G401.6 (cell line): Measurements from ENCODE around the gene KLF6.
"Not testable (repeated sequence)": the region's sequence is repeated elsewhere in the genome, so short reads cannot be mapped to it uniquely, and the experiment has no call there.

Experiments used
- FAIRE-seq: peaks from 2 replicates; lab custom pipeline; 2012; peaks lifted over from hg19 to GRCh38; lab: Jason Lieb, UNC

The KLF6 gene

DNA sequence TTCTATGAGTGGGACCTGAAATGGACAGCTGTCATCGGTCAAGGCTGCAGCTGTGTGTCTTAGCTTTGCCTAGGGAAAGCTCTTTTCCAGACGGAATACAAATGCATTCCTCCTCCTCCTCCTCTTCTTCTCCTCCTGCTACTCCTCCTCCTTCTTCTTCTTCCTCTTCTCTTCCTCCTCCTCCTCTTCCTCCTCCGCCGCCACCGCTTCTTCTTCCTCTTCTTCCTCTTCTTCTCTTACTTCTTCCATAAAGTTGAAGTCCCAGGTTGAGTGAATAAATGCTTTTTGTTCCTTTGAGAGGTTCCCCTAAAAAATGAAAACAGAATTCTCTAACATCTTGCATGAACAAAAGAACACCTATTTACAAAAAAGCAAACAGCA, 28.7 kb downstream of the KLF6 start:
- no peak for FAIRE-seq

DNA sequence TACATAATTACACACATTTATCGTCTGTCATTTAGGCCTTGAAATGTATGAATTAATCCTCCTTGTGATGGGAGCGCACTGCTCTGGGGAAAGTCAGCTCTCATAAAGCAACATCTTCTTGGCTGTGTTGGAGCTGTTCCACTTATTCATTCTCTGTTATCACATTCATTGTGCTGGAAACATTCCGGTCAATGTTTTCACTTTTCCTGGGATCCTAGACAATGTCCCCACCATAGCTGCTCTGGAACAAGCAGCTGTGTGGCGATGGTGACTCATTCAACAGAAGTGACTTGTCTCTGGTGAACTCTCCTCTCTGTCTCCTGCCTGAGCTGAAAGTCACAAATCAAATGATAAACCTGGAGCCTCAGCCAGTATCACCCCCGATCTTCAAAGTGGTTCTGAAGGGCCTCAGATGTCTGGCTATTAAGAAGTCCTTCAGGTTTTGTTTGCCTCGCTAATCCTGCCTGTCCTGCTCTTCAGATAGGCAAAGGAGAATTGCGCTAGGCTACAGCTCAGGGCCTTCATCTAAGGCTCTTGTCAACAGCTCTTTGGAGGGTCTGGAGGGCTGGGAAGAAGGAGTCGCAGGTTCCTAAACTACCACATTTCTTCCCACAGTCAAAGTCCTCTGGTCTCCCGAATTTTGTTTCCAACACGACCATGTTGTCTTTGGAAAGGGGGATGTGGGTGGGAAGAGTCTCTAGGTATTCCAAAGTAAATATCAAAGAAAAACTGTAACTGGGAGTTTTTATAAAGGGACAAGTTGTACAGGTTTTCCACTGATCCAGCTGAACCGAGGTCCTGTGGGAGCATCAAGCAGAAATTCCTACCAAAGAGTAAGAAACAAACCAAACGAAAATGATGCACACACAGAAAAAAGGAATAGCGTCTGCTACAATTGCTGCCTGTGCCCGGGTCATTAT, 29.3 kb downstream of the KLF6 start:
- no peak for FAIRE-seq

GRCh38 chr10:3754727-3755439, 30.1 kb downstream of the KLF6 start:
- no peak for FAIRE-seq

GRCh38 chr10:3750854-3751253, 34.2 kb downstream of the KLF6 start:
- FAIRE-seq = no peak

- no peak for FAIRE-seq
These were observed 34.8 kb downstream of the KLF6 start for GRCh38 chr10:3750006-3750816.

DNA sequence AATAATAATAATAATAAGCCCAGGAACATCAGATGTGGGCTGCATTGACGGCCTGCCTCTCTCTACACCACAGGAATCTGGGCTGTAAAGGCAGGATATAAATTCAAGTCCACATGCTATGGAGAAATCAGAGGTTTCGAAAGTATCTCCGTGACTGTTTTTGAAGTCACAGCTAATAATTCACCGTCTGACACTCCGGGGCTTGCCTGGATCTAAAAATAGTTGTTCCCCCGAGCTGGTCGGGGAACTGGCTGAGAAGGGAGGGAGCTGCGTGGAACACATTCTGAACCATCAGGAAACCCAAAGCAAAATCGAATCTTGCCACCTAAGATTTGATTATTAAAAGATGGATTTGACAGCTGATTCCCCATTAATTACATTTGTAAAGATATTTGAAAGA, 35.4 kb downstream of the KLF6 start:
- FAIRE-seq = no peak

GRCh38 chr10:3749011-3749410, 36.0 kb downstream of the KLF6 start:
- FAIRE-seq = no peak

DNA sequence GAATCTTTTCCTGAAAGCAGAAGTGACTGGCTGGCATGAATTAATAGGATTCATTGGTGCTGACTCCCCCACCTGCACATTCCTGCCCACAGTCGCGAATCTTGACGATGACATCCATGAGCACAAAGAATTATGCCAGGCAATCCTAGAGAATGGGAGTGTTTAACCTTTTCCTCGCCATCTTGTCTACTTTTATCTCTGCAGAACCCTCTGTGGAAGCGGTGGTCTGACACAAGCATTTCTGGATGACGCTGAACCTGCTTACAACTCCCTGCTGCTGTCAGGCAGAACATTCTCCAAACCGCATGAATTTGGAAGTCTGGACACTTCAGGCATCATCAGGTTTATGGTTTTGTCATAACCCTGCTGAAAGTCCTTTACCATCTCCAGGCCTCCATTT, 36.5 kb downstream of the KLF6 start:
- FAIRE-seq = no peak

- no peak for FAIRE-seq
These were observed 37.0 kb downstream of the KLF6 start for GRCh38 chr10:3747984-3748383.

DNA sequence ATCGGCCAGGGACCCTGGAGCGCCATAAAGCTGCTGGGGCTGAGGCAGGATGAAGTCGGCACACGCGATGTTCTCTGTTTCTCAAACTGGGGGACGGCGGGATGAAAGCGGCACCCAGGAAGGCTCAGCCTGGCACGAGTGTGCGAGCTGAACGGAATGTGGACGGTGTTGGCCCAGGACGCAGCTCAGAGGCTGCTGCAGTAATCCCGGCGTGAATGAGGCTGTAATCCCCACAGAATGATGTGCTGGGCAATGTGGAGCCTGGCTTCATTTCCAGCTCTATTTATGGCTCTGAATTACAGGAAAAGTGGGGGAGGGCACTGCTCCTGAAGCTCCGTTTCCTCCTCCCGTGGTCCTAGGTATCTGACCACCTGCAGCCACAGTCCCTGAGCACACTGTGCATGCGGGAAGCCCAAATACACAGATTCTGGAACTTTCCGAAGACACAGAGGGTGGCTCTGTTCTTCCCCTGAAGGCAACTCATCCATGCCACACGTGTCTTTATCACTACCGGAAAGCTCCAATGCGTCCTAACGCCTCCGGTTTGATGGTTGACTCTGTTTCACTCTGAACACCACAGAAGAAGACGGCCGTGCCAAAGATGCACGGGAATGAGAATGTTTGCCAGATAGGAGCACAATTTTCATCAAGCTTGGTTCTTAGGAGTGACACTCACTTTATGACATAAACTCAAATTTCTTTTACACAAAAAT, 37.6 kb downstream of the KLF6 start:
- FAIRE-seq = no peak

GRCh38 chr10:3746634-3747033, 38.4 kb downstream of the KLF6 start:
- no peak for FAIRE-seq

DNA sequence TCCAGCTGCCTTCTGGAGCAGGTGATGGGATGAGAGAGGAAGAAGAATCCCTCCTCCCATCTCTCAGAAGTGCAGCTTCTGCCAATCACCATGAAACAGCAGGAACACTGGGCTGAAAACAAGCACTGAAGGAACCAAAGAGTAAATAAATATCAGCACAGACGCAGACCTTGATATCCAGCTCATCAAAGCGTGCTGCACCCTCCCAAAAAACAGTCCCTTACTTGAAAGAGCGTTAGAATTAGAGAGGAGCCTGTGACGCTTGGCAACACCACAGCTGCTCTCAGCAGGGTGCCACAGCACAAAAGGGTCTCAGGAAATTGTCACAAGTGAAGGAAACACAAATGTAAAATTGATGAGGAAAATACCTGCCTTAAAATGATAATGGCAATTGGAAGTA, 39.5 kb downstream of the KLF6 start:
- no peak for FAIRE-seq

DNA sequence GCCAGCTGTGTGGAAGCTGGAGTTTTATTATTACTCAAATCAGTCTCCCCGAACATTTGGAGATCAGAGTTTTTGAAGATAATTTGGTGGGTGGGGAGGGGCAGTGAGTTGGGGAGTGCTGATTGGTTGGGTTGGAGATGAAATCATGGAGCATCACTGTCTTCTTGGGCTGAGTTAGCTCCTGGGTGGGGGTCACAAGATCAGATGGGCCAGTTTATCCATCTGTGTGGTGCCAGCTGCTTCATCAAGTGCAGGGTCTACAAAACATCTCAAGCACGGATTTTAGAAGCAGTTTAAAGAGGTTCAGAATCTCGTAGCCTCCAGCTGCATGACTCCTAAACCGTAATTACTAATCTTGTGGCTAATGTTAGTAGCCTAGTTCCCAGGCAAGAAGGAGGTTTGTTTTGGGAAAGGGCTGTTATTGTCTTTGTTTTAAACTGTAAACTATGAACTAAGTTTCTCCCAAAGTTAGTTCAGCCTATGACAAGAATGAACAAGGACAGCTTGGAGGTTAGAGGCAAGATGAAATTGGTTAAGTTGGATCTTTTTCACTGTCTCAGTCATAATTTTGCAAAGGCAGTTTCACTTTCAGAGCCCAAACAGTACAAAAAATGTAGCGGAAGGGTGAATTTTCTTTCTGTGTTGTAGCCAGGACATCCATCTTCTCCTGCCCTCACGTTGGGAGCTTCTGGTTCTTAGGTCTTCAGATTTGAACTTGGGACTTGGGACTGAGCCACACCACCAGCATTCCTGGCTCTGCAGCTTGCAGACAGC, 43.1 kb downstream of the KLF6 start:
- FAIRE-seq = no peak

DNA sequence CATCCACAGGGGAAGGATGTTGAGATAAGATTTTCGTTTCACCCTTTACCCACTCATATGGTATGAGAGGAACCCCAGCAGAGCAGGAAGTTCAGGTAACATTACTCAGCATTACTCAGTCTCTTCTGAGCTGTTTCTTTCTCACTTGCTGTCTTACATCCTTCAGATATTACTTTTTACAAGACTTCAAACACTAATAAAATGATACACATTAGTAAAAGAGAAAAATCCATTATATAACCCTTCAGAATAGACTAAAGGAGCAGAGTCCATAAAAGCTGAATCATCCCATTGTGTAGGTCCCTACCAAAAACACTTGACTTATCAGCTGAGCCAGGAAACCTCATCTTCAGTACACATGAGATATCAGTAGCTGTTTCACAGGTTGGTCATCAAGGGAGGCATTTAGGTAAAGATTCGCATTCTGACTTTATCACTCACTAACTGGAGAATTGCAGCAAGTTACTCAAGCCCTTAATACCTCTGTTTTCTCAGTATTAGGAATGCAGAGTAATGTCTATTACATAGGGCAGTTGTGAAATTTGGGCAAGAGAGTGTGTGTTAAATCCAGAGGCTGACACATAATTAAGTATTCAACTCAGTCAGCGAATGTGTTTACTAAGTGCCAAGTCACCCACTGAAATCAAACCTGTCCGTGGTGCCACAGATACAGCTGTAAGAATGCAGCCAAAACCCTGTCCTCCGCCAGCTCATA, 44.7 kb downstream of the KLF6 start:
- no peak for FAIRE-seq

DNA sequence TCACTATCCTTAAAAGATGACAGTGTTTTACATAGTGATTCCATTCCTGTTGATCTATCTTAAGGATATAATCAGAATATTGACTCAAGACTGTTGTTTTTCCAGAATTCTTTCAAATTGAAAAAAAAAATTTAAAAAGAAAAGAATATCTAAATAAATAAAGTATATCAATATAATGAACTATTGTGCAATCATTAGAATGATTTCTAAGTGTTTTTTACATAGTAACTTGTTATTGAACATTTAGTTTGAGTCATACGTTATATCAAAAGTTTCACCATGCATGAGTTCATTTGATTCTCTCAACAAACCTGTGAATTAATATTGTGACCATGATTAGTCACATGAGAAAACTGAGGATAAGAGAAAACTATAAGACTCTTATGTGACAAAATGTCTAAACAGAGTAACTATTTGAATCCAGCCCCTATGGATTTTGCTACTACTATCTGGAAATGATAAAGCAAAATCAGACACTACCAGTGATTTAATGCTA, 46.1 kb downstream of the KLF6 start:
- peak; percentile 66 for FAIRE-seq

DNA sequence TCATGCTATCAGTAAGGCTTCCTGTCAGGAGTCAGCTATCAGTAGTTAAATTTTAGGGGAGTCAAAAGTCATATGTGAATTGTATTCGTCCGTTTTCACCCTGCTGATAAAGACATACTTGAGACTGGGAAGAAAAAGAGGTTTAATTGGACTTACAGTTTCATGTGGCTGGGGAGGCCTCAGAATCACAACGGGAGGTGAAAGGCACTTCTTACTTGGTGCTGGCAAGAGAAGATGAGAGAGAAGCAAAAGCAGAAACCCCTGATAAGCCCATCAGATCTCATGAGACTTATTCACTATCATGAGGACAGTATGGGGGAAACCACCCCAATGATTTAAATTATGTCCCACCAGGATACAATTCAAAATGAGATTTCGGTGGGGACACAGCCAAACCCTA, 47.1 kb downstream of the KLF6 start:
- no peak for FAIRE-seq

GRCh38 chr10:3735175-3735574, 49.8 kb downstream of the KLF6 start:
- no peak for FAIRE-seq

GRCh38 chr10:3734111-3734510, 50.9 kb downstream of the KLF6 start:
- FAIRE-seq = no peak

DNA sequence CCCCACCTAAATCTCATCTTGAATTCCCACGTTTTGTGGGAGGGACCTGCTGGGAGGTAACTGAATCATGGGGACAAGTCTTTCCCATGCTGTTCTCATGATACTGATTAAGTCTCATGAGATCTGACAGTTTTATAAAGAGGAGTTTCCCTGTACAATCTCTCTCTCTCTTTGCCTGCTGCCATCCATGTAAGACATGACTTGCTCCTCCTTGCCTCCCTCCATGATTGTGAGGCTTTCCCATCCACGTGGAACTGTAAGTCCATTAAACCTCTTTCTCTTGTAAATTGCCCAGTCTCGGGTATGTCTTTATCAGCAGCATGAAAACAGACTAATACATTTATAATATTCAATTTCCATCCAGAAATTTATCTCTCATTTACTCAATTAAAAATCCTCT, 52.8 kb downstream of the KLF6 start:
- FAIRE-seq = not testable (repeated sequence)

DNA sequence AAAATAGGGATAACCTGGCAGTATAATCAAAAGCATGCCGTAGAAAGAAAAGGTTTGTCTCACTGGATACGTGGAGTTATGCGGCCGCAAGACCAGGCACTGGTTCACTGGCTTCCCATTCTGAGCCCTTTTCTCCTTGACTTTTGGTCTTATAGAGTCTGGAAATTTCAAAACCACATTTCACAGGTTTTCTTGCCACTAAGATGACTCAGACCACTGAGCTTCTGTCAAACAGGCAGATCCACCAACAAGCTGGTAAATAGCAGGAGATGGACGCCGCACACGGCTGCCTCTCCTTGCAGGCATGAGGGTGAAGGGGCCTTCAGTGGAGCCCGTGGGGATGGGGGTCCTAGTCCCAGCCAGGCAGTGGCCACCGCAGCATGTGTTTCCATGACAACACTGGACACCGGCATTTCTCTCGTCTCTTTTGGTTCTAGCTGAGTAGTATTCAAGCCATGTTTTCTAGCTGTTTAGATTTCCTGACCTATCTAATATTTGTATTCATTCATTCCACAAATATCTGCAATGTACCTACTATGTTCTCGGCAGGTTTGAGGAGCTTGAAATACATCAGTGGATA, 55.5 kb downstream of the KLF6 start:
- FAIRE-seq = no peak
